Fibroblast of lung (primary cell): ENCODE measurements around the gene GUK1.

Experiments
- EZH2 ChIP-seq: IDR thresholded peaks from 2 replicates; pipeline ENCODE4 v1.5.1; 2012; ENCODE audit warnings: low read length, control low read depth, mild to moderate bottlenecking; ENCODE audit errors: missing control alignments
- TF ChIP-seq, protein P1 (sequence below), 2 donors: IDR thresholded peaks in 1 of 2; conservative IDR thresholded peaks in 1 of 2; 1 replicate in 1 of 2; 2 replicates in 1 of 2; pipeline ENCODE4 v1.5.1; 2011 to 2012; ENCODE audit warnings: low read length in 2 of 2, control low read depth in 1 of 2, inconsistent platforms in 1 of 2, low read depth in 1 of 2, mild to moderate bottlenecking in 1 of 2

DNA sequence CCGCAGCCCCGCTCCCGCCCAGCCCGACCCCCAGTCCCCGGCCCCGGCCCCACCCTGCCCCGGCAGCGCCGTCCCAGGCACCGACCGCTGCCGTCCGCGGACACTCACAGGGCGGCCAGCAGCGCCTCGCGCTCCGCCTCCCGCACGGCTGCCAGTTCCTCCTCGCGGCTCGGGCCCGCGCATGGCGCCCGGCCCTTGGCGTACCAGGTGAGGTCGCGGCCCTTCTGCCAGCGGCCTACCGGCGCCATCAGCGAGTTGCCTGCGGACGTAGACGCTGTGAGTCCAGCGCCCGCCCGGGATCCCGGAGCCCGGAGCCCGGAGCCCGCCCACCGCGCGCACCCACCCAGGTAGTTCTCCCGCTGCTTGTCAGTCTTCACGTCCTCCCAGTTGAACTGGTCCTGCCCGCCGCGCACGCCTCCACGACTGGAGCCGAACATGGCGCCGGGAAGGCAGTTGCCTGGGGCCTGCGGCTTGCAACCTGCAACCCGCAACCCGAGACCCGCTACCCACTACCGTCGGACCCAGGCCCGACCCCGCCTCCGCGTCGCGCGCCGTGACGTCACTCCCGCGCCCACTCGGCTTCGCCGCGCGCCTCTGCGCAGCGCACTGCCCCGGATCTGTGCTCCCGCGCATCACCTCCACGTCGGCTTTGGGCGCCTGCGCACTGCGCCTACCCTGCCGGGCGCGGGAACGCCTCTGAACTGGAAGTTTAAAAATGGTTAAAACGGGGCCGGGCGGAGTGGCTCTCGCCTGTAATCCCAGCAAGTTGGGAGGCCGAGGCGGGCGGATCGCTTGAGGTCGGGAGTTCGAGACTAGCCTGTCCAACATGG is 37.1 kb upstream of the GUK1 start, which contains the start of gene C1orf35:
- TF ChIP-seq, protein P1, sequence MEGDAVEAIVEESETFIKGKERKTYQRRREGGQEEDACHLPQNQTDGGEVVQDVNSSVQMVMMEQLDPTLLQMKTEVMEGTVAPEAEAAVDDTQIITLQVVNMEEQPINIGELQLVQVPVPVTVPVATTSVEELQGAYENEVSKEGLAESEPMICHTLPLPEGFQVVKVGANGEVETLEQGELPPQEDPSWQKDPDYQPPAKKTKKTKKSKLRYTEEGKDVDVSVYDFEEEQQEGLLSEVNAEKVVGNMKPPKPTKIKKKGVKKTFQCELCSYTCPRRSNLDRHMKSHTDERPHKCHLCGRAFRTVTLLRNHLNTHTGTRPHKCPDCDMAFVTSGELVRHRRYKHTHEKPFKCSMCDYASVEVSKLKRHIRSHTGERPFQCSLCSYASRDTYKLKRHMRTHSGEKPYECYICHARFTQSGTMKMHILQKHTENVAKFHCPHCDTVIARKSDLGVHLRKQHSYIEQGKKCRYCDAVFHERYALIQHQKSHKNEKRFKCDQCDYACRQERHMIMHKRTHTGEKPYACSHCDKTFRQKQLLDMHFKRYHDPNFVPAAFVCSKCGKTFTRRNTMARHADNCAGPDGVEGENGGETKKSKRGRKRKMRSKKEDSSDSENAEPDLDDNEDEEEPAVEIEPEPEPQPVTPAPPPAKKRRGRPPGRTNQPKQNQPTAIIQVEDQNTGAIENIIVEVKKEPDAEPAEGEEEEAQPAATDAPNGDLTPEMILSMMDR (conservative IDR thresholded peaks at IDR 0.05 in 1 of 2, IDR thresholded peaks at IDR 0.05 in 1 of 2; ENCODE audit: low read depth in 1 of 2, low read length in 2 of 2) = no peak
- no peak for TF ChIP-seq EZH2
